OCI-LY7 (cell line): ENCODE measurements around the gene VANGL1. TPM values are rescaled to one million over a fixed set of nuclear protein-coding genes. Genes with fewer than 3 reads are reported as not detected.

Experiments
- BruUV-seq: library from RNA; stranded (reverse); fragments of 400-500 nt; replicated peaks from 2 replicates; lab custom pipeline; 2021; lab: Mats Ljungman, UMichigan
- CTCF ChIA-PET: fragments of 300-600 bp; sonication (Branson Sonifier 250); formaldehyde crosslinking; loops from one replicate; lab custom pipeline; 2022; ENCODE audit warnings: antibody characterized with exemption; ENCODE audit not compliant: unreplicated experiment; lab: Charles Lee
- POLR2A ChIA-PET: fragments of 300-600 bp; sonication (Branson Sonifier 250); formaldehyde crosslinking; loops from one replicate; lab custom pipeline; 2022; ENCODE audit warnings: antibody characterized with exemption; lab: Charles Lee
- DNase-seq: peaks from one replicate; pipeline ENCODE4 v3.0.0-alpha.2; 2015; ENCODE audit warnings: low spot score
- H2AFZ ChIP-seq: fragments of 200-600 bp; sonication (generic), shearing (Covaris generic); 2 replicates; pipeline ENCODE4 v1.6.1; 2014; ENCODE audit warnings: mild to moderate bottlenecking, antibody characterized with exemption, low read length, moderate library complexity
- H3K27ac ChIP-seq: fragments of 200-600 bp; sonication (generic); 2 replicates; pipeline ENCODE4 v1.5.1; 2014; ENCODE audit warnings: mixed run types, low read depth, mild to moderate bottlenecking, moderate library complexity, low read length, inconsistent platforms; ENCODE audit not compliant: poor library complexity, severe bottlenecking
- H3K36me3 ChIP-seq: fragments of 200-600 bp; sonication (generic); 2 replicates; pipeline ENCODE4 v1.6.1; 2014; ENCODE audit warnings: mild to moderate bottlenecking, antibody characterized with exemption, low read length, moderate library complexity, mixed read lengths; ENCODE audit not compliant: insufficient read depth
- H3K4me1 ChIP-seq: fragments of 200-600 bp; sonication (generic); 2 replicates; pipeline ENCODE4 v1.5.1; 2014; ENCODE audit warnings: mild to moderate bottlenecking, low read length; ENCODE audit not compliant: insufficient read depth, poor library complexity, severe bottlenecking
- H3K4me2 ChIP-seq: fragments of 200-600 bp; sonication (generic); 2 replicates; pipeline ENCODE4 v1.6.1; 2014; ENCODE audit warnings: mild to moderate bottlenecking, low read length
- H3K4me3 ChIP-seq: fragments of 200-600 bp; sonication (generic); 2 replicates; pipeline ENCODE4 v1.5.1; 2014; ENCODE audit warnings: mild to moderate bottlenecking, low read depth, low read length; ENCODE audit not compliant: poor library complexity, severe bottlenecking
- H3K79me2 ChIP-seq: fragments of 200-600 bp; sonication (generic); 2 replicates; pipeline ENCODE4 v1.6.1; 2016; ENCODE audit warnings: low read depth, mild to moderate bottlenecking, low read length, moderate library complexity, mixed read lengths; ENCODE audit not compliant: insufficient read depth
- H3K9me2 ChIP-seq: fragments of 200-600 bp; sonication (generic); 2 replicates; pipeline ENCODE4 v1.6.1; 2016; ENCODE audit warnings: mild to moderate bottlenecking, low read length, mixed read lengths; ENCODE audit not compliant: insufficient read depth
- H3K9me3 ChIP-seq: fragments of 200-600 bp; sonication (generic); 2 replicates; pipeline ENCODE4 v1.6.1; 2014; ENCODE audit warnings: mild to moderate bottlenecking, mixed run types, low read length, mixed read lengths
- H4K20me1 ChIP-seq: fragments of 200-600 bp; sonication (generic); 2 replicates; pipeline ENCODE4 v1.6.1; 2014; ENCODE audit warnings: mild to moderate bottlenecking, antibody characterized with exemption, low read length, moderate library complexity, mixed read lengths; ENCODE audit not compliant: insufficient read depth
- EZH2phosphoT487 ChIP-seq: fragments of 200-600 bp; sonication (generic); IDR thresholded peaks from 2 replicates; pipeline ENCODE4 v1.6.1; 2018; ENCODE audit warnings: low read depth, borderline replicate concordance, mild to moderate bottlenecking, mixed run types, antibody characterized with exemption, low read length, moderate library complexity, mixed read lengths
- intact Hi-C: fragments of 100-400 bp; cut with micrococcal nuclease; formaldehyde crosslinking; loops from one replicate; pipeline ENCODE4 v1.10.0; 2022; ENCODE audit not compliant: unreplicated experiment
- total RNA-seq, 2 experiments: library from RNA; depleted of rRNA in 1 of 2; stranded (reverse); fragments of >200 nt in 1 of 2; shearing (Covaris generic) in 1 of 2; gene quantifications; 2 replicates each; pipeline ENCODE4 v1.2.3, GENCODE V29; 2014 to 2022
- TF ChIP-seq, protein P1 (sequence below): fragments of 200-600 bp; sonication (generic); conservative IDR thresholded peaks from 2 replicates; pipeline ENCODE4 v1.5.1; 2014; ENCODE audit warnings: mild to moderate bottlenecking, antibody characterized with exemption, low read length, moderate library complexity, mixed read lengths

Gene VANGL1
- total RNA-seq, 2 experiments from 2014 or later = 1.2 TPM; not detected in 1

DNA sequence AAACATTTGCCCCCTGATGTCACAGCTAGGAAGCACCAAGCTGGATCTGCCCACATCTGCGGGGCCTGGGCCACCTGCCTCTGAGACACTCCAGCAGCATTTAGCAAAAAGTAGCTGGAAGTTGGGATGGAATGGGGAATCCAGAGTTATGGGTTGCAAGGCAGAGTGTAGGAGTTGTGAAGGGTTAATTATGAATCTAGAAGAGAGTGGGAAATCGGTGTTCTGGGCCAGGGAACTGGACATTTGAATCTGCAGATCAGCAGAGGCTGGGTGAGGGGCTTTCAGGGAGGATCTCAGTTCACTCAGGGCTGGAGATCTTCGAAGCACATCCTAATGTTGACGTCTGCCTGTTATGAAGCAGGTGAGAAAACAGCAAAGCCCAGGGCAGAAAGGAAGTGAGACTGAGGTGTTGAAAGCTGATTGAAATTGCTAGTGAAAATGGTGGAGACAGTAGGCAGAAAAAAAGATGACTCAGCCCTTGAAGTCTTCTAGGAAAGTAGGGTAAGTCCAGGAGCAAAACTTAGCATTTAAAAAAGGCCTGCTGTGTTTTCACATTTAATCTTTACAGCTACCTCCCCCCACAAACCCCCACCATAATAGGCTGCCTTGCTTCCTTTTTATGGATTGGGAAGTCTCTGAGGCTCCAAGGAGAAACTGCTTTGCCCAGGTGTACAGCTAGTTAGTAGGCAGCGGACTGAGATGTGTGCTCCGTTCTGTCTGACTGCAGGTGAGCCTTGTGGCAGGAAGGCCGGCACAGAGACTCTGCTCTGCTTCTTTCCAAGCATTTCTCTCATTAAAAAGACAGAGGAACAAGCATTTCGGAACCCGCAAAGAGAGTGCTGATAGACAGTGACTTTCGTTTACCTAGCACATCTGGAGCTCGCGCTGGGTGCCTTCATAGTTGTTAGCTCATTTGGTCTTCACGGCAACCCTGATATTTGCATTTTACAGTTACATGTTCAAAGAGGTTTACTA, 7.2 kb downstream of the VANGL1 start:
- H4K20me1 ChIP-seq = no peaks in the 10 kb centered on the region
- H3K4me1 ChIP-seq = no peaks in the 10 kb centered on the region
- H3K79me2 ChIP-seq = no peaks in the 10 kb centered on the region
- ChIA-PET POLR2A (no interaction called here), CTCF (no interaction called here)
- no peak overlapping the region for H3K4me2 ChIP-seq
- no TSS peak for BruUV-seq
- no peaks in the 10 kb centered on the region for H3K9me3 ChIP-seq
- H3K27ac ChIP-seq = no peak overlapping the region
- no peaks in the 10 kb centered on the region for H3K36me3 ChIP-seq
- no peaks in the 10 kb centered on the region for H3K9me2 ChIP-seq
- intact Hi-C loops = no loop called here
- no peak for TF ChIP-seq EZH2phosphoT487
- TF ChIP-seq, protein P1, sequence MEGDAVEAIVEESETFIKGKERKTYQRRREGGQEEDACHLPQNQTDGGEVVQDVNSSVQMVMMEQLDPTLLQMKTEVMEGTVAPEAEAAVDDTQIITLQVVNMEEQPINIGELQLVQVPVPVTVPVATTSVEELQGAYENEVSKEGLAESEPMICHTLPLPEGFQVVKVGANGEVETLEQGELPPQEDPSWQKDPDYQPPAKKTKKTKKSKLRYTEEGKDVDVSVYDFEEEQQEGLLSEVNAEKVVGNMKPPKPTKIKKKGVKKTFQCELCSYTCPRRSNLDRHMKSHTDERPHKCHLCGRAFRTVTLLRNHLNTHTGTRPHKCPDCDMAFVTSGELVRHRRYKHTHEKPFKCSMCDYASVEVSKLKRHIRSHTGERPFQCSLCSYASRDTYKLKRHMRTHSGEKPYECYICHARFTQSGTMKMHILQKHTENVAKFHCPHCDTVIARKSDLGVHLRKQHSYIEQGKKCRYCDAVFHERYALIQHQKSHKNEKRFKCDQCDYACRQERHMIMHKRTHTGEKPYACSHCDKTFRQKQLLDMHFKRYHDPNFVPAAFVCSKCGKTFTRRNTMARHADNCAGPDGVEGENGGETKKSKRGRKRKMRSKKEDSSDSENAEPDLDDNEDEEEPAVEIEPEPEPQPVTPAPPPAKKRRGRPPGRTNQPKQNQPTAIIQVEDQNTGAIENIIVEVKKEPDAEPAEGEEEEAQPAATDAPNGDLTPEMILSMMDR = no peak
- no peak for DNase-seq
- H2AFZ ChIP-seq = no peak overlapping the region
- H3K4me3 ChIP-seq = no peak overlapping the region

DNA sequence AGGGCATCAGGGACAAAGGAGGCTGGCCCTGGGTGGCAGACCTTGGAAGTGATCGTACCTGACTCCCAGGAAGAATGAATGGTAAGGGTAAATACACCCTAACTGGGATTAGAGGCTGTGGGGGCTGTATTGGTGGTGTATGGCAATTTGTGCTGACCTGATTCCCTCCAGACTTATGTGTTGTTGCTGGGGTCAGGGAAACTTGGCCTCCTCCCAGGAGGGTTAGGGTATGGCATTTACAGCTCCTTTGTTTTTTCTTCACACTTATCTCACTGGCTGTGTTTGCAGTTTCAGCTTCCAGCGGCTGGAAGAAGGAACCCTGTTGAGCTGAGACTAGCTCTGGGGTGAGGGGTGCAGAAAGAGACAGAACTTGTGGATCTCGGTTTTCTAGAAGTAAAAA, 8.2 kb downstream of the VANGL1 start:
- no TSS peak for BruUV-seq
- DNase-seq = no peak
- CTCF ChIA-PET = no interaction called here
- Histone ChIP-seq H3K4me2 (no peak overlapping the region), H3K9me3 (no peaks in the 10 kb centered on the region), H3K4me1 (no peaks in the 10 kb centered on the region), H3K79me2 (no peaks in the 10 kb centered on the region), H3K27ac (no peak overlapping the region), H2AFZ (no peak overlapping the region), H3K9me2 (no peaks in the 10 kb centered on the region), H4K20me1 (no peaks in the 10 kb centered on the region), H3K36me3 (no peaks in the 10 kb centered on the region), H3K4me3 (no peak overlapping the region)
- no peak for TF ChIP-seq EZH2phosphoT487
- TF ChIP-seq, protein P1 = no peak
- POLR2A ChIA-PET = no interaction called here
- intact Hi-C loops = no loop called here

DNA sequence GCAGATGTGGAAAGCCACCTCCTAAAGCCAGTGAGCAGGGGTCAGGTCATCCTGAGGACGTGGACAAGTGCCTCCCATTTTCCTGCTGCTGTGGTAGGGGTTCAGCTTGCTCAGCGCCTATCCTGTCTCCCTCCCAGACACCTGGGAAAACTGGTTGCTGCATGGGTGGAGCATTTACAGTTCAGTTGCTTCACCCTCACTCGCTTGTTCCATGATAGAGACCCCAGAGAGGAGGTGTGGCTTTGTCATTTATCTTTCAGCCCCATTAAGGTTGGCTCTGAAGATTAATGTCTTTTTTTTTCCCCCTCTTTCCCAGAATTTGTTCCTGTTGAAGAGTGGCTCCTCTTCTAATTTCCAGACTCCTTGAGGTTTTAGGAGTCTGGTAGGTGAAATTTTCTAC, 9.2 kb downstream of the VANGL1 start:
- DNase-seq = no peak
- Histone ChIP-seq H3K36me3 (no peaks in the 10 kb centered on the region), H3K4me3 (no peak overlapping the region), H3K9me2 (no peaks in the 10 kb centered on the region), H3K9me3 (no peaks in the 10 kb centered on the region), H3K27ac (no peak overlapping the region), H3K79me2 (no peaks in the 10 kb centered on the region), H3K4me1 (no peaks in the 10 kb centered on the region), H3K4me2 (no peak overlapping the region), H4K20me1 (no peaks in the 10 kb centered on the region), H2AFZ (no peak overlapping the region)
- intact Hi-C loops = no loop called here
- TF ChIP-seq EZH2phosphoT487 = no peak
- TF ChIP-seq, protein P1 = no peak
- CTCF ChIA-PET = no interaction called here
- no TSS peak for BruUV-seq
- POLR2A ChIA-PET = no interaction called here
